ENCODE results near the gene PARD3.

- TF ChIP-seq CTCF (IDR thresholded peaks at IDR 0.05; ENCODE audit: poor library complexity) (no peak), EZH2phosphoT487 (IDR thresholded peaks at IDR 0.05; ENCODE audit: low read depth, severe bottlenecking, unreplicated experiment) (no peak), EZH2 (IDR thresholded peaks at IDR 0.05; ENCODE audit: borderline replicate concordance) (no peak)
Measured at GRCh38 chr10:34408381-34408780, 406.7 kb downstream of the PARD3 start.
